GM13976 (cell line): ENCODE data around the gene SLC39A10.
"Not testable (repeated sequence)": the region's sequence is repeated elsewhere in the genome, so short reads cannot be mapped to it uniquely, and the experiment has no call there.

Experiments
- DNase-seq: peaks from one replicate; pipeline ENCODE4 v3.0.0; 2012; ENCODE audit warnings: low spot score
- in situ Hi-C: fragments of 300-500 bp; cut with MboI; formaldehyde crosslinking; loops from one replicate; pipeline ENCODE4 v1.12.0; 2022; ENCODE audit warnings: low sequenced_read_pairs, mixed read lengths, inconsistent platforms; ENCODE audit not compliant: unreplicated experiment
- TF ChIP-seq, protein P1 (sequence below): IDR thresholded peaks from 2 replicates; pipeline ENCODE4 v1.5.1; 2012; ENCODE audit warnings: borderline replicate concordance, mild to moderate bottlenecking; ENCODE audit not compliant: insufficient read depth; ENCODE audit errors: extremely low read depth, missing control alignments, control extremely low read depth

SLC39A10 gene

DNA sequence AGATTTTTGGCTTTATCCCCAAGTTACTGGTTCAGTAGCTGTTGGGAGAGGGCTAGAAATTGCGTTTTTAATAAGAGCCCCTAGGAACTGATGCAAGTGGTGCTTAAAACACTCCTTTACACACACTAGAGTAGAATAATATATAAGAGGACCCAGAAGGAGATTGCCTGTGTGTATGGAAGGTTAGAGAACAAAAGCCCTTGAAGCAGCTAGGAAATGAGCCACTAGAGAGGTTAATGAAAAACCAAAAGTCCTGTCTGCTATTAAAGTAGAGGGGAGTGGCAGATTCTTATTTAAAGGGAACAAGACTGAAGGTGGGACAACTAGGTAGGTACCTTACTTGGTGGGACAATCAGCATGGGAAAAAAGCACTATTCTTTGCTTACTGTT is 14.4 kb upstream of the SLC39A10 start:
- TF ChIP-seq, protein P1, sequence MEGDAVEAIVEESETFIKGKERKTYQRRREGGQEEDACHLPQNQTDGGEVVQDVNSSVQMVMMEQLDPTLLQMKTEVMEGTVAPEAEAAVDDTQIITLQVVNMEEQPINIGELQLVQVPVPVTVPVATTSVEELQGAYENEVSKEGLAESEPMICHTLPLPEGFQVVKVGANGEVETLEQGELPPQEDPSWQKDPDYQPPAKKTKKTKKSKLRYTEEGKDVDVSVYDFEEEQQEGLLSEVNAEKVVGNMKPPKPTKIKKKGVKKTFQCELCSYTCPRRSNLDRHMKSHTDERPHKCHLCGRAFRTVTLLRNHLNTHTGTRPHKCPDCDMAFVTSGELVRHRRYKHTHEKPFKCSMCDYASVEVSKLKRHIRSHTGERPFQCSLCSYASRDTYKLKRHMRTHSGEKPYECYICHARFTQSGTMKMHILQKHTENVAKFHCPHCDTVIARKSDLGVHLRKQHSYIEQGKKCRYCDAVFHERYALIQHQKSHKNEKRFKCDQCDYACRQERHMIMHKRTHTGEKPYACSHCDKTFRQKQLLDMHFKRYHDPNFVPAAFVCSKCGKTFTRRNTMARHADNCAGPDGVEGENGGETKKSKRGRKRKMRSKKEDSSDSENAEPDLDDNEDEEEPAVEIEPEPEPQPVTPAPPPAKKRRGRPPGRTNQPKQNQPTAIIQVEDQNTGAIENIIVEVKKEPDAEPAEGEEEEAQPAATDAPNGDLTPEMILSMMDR = no peak
- no peak for DNase-seq
- in situ Hi-C loops = no loop called here

DNA sequence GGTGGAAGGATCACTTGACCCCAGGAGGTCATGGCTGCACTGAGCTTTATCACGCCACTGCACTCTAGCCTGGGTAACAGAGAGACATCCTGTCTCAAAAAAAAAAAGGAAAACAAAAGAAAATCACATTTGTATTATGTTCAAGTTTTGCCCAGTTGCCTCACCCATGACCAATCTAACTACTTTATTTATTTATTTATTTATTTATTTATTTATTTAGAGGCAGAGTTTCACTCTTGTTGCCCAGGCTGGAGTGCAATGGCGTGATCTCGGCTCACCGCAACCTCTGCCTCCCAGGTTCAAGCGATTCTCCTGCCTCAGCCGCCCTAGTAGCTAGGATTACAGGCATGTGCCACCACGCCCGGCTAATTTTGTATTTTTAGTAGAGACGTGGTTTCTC is 12.3 kb upstream of the SLC39A10 start:
- in situ Hi-C loops = not testable (repeated sequence)

DNA sequence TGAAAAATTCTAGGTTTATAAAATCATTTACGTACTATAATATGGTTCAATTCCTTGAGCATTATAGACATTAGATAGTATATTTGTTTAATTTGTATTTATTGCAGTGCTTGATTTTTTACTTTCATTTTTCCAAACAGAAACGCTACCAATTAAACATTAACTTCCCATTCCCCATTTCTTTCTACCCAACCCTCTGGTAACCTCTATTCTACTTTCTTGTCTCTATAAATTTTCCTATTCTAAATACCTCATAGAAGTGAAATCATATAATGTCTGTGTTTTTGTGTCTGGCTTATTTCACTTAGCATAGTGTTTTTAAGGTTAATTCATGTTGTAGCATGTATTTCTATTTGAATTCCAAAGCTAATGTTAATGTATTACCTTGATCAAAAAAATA is 11.6 kb upstream of the SLC39A10 start:
- in situ Hi-C loops = no loop called here
- TF ChIP-seq, protein P1 = no peak
- DNase-seq = no peak

More for the DNA sequence above, 12.3 kb upstream of the SLC39A10 start:
- DNase-seq = not testable (repeated sequence)

DNA sequence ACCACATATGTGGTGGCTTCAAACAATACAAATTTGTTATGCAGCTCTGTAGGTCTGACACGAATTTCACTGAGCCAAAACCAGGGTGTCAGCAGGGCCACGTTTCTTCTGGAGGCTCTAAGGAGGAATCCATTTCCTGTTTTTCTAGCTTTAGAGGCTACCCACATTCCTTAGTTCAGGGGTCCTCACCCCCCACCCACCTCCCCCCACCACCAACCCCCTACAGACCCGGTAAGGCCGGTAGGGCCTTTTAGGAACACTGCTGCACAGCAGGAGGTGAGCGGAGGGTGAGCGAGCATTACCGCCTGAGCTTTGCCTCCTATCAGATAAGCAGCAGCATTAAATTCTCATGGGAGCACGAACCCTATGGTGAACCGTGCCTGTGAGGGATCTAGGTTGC is 10.6 kb upstream of the SLC39A10 start:
- DNase-seq = no peak
- TF ChIP-seq, protein P1 = no peak
- in situ Hi-C loops = no loop called here

DNA sequence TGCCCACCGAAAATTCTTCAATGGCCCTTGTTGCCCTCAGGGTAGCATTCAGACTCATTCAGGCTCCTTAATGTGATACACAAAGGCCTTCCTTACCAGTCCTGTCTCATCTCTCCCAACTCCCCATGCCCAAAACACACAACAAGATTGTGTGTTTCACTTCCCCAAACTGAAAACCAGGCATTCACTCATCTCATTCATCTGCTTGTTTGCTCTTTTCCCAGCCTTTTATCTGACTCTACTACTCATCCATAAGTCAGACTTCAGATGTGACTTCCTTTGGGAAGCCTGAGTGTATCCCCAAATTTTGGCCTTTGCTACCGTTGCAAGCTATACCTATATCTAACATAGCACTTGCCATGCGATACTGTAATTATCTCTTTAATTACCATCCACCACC is 9.7 kb upstream of the SLC39A10 start:
- in situ Hi-C loops = no loop called here
- TF ChIP-seq, protein P1 = no peak
- no peak for DNase-seq

DNA sequence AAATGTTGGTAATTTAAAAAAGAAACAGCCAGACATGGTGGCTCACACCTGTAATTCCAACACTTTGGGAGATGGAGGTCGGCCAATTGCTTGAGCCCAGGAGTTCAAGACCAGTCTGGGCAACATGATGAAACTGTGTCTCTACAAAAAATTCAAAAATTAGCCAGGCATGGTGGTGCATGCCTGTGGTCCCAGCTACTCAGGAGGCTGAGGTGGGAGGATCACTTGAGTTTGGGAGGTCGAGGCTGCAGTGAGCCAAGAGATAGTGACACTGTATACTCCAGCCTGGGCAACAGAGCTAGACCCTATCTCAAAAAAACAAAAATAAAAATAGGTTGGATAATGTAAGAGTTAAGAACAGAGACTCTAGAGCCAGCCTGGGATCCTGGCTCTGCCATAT is 8.7 kb upstream of the SLC39A10 start:
- DNase-seq, in situ Hi-C loops: not testable (repeated sequence)

DNA sequence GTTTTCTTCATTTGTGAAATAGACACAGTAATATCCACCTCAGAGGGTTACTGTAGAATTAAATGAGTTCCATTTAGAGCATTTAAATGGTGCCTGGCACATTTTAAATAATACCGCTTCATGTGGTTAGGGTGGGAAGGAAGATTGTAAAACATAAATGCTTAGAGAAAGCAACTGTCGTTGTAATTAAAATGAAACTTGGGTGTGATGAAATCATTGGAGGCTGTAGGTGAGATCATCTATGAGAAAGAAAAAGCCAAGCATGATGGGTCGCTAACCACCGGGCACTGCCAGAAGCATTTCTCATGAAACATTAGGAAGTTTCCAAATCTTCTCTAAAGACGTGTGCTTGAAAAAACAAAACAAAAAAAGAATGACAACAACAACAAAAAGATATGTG is 8.2 kb upstream of the SLC39A10 start:
- no peak for DNase-seq
- TF ChIP-seq, protein P1 = no peak
- in situ Hi-C loops = no loop called here

DNA sequence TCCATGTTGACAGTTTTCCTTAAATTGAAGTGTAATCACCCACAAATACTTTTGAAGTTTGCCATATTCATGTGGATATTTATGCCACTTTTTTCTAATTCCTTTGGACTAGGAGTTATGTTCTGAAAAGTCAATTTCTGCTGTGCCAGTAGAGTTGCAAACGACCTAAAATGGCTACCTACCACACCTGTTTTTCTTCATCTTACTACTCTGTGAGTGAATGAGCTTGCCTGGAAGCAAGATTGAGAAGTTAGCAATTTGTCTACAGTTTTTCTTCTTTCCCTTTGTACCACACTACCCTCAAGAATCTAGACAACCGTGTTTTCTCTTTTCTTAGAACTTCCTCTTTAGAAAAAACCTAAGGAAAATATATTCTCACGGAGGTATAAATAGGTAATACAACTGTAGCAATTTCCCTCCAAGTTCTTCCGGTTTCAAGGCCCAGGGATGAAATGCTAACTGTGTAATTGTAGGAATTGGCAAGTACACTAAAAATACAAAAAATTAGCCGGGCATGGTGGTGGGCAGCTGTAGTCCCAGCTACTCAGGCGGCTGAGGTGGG is 7.3 kb upstream of the SLC39A10 start:
- TF ChIP-seq, protein P1 = no peak
- peak; percentile 32 for DNase-seq
- in situ Hi-C loops = loop anchor here (10.0 to 25.0 kb wide), 2 partner anchors 137 to 315 kb away; no protein-coding TSS in a partner anchor
